CD1c-positive myeloid dendritic cell (primary cell): ENCODE results near the gene ATP1B2.
"Not testable (repeated sequence)": the region's sequence is repeated elsewhere in the genome, so short reads cannot be mapped to it uniquely, and the experiment has no call there.

ENCODE experiments used
- DNase-seq: peaks from one replicate; pipeline ENCODE4 v3.0.0-alpha.2; 2016; ENCODE audit errors: extremely low spot score

The ATP1B2 gene

GRCh38 chr17:7634384-7634783 lies 16.3 kb upstream of the ATP1B2 start:
- DNase-seq: peak; percentile 24

GRCh38 chr17:7636163-7636562 lies 14.6 kb upstream of the ATP1B2 start:
- DNase-seq: no peak

- no peak for DNase-seq
These were observed 9.9 kb upstream of the ATP1B2 start for GRCh38 chr17:7640783-7641182.

GRCh38 chr17:7641635-7642034 lies 9.1 kb upstream of the ATP1B2 start:
- not testable (repeated sequence) for DNase-seq

- DNase-seq: peak; percentile 79
These were observed 6.0 kb upstream of the ATP1B2 start for GRCh38 chr17:7644775-7645174.

GRCh38 chr17:7646457-7646856 lies 4.3 kb upstream of the ATP1B2 start:
- DNase-seq: no peak

- DNase-seq: peak; percentile 68
These were observed 3.7 kb upstream of the ATP1B2 start for GRCh38 chr17:7647018-7647417.

GRCh38 chr17:7651097-7651664 lies 455 bp downstream of the ATP1B2 start:
- no peak for DNase-seq

- no peak for DNase-seq
These were observed 1.1 kb downstream of the ATP1B2 start for GRCh38 chr17:7651665-7652387.

GRCh38 chr17:7652388-7653356 lies 1.9 kb downstream of the ATP1B2 start:
- DNase-seq: no peak

- DNase-seq: peak; percentile 51
These were observed 4.3 kb downstream of the ATP1B2 start for GRCh38 chr17:7654832-7655540.

GRCh38 chr17:7655541-7655840 lies 4.8 kb downstream of the ATP1B2 start:
- peak; percentile 15 for DNase-seq

GRCh38 chr17:7656958-7657609 lies 6.4 kb downstream of the ATP1B2 start:
- peak; percentile 30 for DNase-seq

GRCh38 chr17:7667656-7668406 lies 17.1 kb downstream of the ATP1B2 start:
- DNase-seq: no peak

GRCh38 chr17:7668482-7668881 lies 17.8 kb downstream of the ATP1B2 start:
- no peak for DNase-seq

GRCh38 chr17:7673239-7673638 lies 22.5 kb downstream of the ATP1B2 start:
- peak; percentile 60 for DNase-seq

GRCh38 chr17:7674934-7675333 lies 24.2 kb downstream of the ATP1B2 start:
- DNase-seq: no peak

- DNase-seq: no peak
These were observed 25.8 kb downstream of the ATP1B2 start for GRCh38 chr17:7676533-7676932.

- DNase-seq: no peak
These were observed 26.8 kb downstream of the ATP1B2 start for GRCh38 chr17:7677388-7678067.

- DNase-seq: no peak
These were observed 34.3 kb downstream of the ATP1B2 start for GRCh38 chr17:7684851-7685532.
